Measurements from ENCODE around the gene ZNF736.
"Not testable (repeated sequence)": the region's sequence is repeated elsewhere in the genome, so short reads cannot be mapped to it uniquely, and the experiment has no call there.

ZNF736 gene

DNA sequence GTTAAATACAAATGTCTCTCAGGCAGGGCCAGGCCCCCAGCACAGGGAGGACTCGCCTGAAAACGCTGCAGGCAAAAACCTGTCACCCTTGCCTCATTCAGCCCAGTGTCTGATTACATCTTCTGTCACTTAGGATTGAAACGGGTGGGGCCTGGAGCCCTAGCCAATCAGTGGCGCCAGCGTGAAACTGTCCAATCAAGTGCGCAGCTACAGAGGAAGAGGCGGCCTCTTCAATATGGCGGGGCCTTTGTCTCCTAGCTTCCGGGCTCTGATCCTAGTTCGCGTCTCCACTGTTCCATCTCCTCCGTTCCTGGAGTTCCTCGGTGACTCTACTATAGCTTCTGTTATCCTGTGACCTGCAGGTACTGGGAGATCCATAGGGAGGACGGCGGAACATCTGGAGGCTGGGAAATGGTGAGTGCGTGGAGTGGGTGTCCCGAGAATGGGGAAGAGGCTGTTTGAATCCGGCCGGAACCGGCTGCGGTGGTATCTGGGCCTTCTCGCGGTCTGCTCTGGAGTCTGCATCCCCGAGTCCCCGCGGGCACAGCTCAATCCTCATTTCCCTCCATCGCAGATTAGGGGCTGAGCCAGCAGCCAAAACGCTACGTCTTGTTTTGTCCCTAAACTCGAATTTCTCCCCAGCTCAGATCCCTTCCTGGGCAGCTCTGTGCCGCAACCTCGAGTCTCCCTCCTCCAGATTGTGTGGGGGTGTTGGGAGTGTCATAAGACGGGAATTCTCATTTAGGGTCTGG is at the start of gene ZNF736:
Gene ZNF736, plus strand, starts transcription at position 222 of the 752 bp plus-strand sequence. Its CDS starts 190 bp downstream, at position 412.
- H3K4me3 ChIP-seq (ENCODE audit: low read length), result peak within 1 kb of the TSS; percentile 98
- DNase-seq (ENCODE audit: low read depth), result peak; percentile 81
- TF ChIP-seq, protein P1, sequence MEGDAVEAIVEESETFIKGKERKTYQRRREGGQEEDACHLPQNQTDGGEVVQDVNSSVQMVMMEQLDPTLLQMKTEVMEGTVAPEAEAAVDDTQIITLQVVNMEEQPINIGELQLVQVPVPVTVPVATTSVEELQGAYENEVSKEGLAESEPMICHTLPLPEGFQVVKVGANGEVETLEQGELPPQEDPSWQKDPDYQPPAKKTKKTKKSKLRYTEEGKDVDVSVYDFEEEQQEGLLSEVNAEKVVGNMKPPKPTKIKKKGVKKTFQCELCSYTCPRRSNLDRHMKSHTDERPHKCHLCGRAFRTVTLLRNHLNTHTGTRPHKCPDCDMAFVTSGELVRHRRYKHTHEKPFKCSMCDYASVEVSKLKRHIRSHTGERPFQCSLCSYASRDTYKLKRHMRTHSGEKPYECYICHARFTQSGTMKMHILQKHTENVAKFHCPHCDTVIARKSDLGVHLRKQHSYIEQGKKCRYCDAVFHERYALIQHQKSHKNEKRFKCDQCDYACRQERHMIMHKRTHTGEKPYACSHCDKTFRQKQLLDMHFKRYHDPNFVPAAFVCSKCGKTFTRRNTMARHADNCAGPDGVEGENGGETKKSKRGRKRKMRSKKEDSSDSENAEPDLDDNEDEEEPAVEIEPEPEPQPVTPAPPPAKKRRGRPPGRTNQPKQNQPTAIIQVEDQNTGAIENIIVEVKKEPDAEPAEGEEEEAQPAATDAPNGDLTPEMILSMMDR (conservative IDR thresholded peaks at IDR 0.05; ENCODE audit: low read depth, low read length), result no peak

GRCh38 chr7:64266341-64266919 is 47.3 kb upstream of the ZNF736 start:
- TF ChIP-seq, protein P1 (conservative IDR thresholded peaks at IDR 0.05; ENCODE audit: low read depth, low read length), result no peak
- no peak for DNase-seq (ENCODE audit: low read depth)

DNA sequence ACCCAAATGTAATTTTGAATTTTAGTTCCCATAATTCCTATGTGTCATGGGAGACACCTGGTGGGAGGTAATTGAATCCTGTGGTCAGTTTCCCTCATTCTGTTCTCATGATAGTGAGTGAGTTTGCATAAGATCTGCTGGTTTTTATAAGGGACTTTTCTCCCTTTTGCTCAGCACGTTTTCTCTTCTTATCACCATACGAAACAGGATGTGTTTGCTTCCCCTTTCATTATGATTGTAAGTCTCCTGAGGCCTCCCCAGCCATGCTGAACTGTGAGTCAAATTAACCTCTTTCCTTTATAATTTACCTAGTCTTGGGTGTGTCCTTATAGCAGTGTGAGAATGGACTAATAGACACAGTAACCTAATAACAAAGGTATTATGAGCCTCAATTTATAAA is 36.1 kb upstream of the ZNF736 start:
- TF ChIP-seq, protein P1 (conservative IDR thresholded peaks at IDR 0.05; ENCODE audit: low read depth, low read length), result no peak
- DNase-seq (ENCODE audit: low read depth), result no peak
- H3K4me3 ChIP-seq (ENCODE audit: low read length), result no peak overlapping the region

More at GRCh38 chr7:64266341-64266919, 47.3 kb upstream of the ZNF736 start:
- H3K4me3 ChIP-seq (ENCODE audit: low read length), result no peak overlapping the region

- no peak for DNase-seq (ENCODE audit: low read depth)
- TF ChIP-seq, protein P1 (conservative IDR thresholded peaks at IDR 0.05; ENCODE audit: low read depth, low read length), result no peak
- H3K4me3 ChIP-seq (ENCODE audit: low read length), result no peak overlapping the region
Measured at GRCh38 chr7:64294701-64295420, 18.9 kb upstream of the ZNF736 start.

- not testable (repeated sequence) for DNase-seq (ENCODE audit: low read depth); H3K4me3 ChIP-seq (ENCODE audit: low read length)
Measured at GRCh38 chr7:64297418-64297817, 16.3 kb upstream of the ZNF736 start.

DNA sequence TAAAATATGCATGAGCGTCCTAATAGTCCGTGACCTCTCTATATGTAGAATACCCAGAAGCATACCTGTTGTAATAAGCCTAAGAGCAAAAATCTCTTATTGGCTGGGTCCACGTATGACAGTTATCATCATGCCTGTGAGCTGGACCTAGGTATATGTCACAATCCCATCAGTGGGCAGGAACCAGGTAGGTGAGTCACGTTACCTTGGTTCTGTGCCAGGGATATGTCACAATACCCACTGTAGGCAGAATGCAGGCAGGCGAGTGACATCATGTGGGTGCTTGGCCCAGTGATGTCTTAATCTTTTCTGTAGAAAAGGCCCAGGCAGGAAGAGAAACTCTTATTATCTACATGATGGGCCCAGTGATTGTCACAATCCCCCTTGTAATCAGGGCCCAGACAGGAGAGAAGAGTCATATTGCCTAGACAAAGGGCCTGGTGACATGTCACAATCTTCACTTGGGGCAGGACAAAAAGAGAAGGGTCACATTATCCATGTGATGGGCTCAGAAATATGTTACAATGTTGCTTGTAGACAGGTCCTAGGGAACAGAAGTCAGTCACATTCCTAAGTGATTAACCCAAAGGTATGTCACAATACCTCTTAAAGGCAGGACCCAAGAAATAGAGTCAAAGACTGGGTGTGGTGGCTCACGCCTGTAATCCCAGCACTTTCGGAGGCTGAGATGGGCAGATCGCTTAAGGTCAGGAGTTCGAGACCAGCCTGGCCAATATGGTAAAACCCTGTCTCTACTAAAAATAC is 12.9 kb upstream of the ZNF736 start:
- TF ChIP-seq, protein P1 (conservative IDR thresholded peaks at IDR 0.05; ENCODE audit: low read depth, low read length), result no peak
- no peak overlapping the region for H3K4me3 ChIP-seq (ENCODE audit: low read length)
- no peak for DNase-seq (ENCODE audit: low read depth)

Measured in retinal pigment epithelial cell (primary cell).